H9 (cell line): Measurements from ENCODE around the gene TRIM54. TPM values are rescaled to one million over a fixed set of nuclear protein-coding genes. Genes with fewer than 3 reads are reported as not detected.

Experiments used
- DNase-seq: peaks from one replicate; pipeline ENCODE4 v3.0.0-alpha.2; 2017
- H2AFZ ChIP-seq: one replicate; pipeline ENCODE4 v1.6.1; 2013; ENCODE audit warnings: mild to moderate bottlenecking, low read length, control low read depth, moderate library complexity
- H2AK5ac ChIP-seq: 2 replicates; pipeline ENCODE4 v1.6.1; 2013; ENCODE audit warnings: low read length, control low read depth, mixed read lengths; ENCODE audit not compliant: insufficient read length
- H2BK120ac ChIP-seq: one replicate; pipeline ENCODE4 v1.6.1; 2013; ENCODE audit warnings: low read depth, mild to moderate bottlenecking, low read length, control low read depth, inconsistent platforms; ENCODE audit not compliant: poor library complexity, severe bottlenecking
- H2BK12ac ChIP-seq: 2 replicates; pipeline ENCODE4 v1.6.1; 2013; ENCODE audit warnings: low read length, control low read depth, mixed read lengths, low read depth; ENCODE audit not compliant: insufficient read length
- H2BK15ac ChIP-seq: 2 replicates; pipeline ENCODE4 v1.6.1; 2013; ENCODE audit warnings: low read depth, low read length, control low read depth
- H2BK20ac ChIP-seq: one replicate; pipeline ENCODE4 v1.6.1; 2013; ENCODE audit warnings: low read depth, mild to moderate bottlenecking, low read length, control low read depth, inconsistent platforms; ENCODE audit not compliant: poor library complexity, severe bottlenecking
- H2BK5ac ChIP-seq: 2 replicates; pipeline ENCODE4 v1.6.1; 2013; ENCODE audit warnings: low read length, control low read depth, mixed read lengths; ENCODE audit not compliant: insufficient read length
- H3K14ac ChIP-seq: 2 replicates; pipeline ENCODE4 v1.6.1; 2013; ENCODE audit warnings: low read length, control low read depth; ENCODE audit not compliant: insufficient read depth
- H3K18ac ChIP-seq: 2 replicates; pipeline ENCODE4 v1.6.1; 2013; ENCODE audit warnings: low read depth, mild to moderate bottlenecking, mixed read lengths, low read length, control low read depth; ENCODE audit not compliant: insufficient read length
- H3K23ac ChIP-seq: 2 replicates; pipeline ENCODE4 v1.6.1; 2013; ENCODE audit warnings: low read length, control low read depth, mixed read lengths, low read depth; ENCODE audit not compliant: insufficient read length
- H3K23me2 ChIP-seq: 2 replicates; pipeline ENCODE4 v1.6.1; 2013; ENCODE audit warnings: low read depth, mild to moderate bottlenecking, mixed read lengths, low read length, control low read depth; ENCODE audit not compliant: insufficient read length, poor library complexity, severe bottlenecking
- H3K27ac ChIP-seq: 2 replicates; pipeline ENCODE4 v1.5.1; 2013; ENCODE audit warnings: low read length, control low read depth, mixed read lengths, low read depth; ENCODE audit not compliant: insufficient read length
- H3K27me3 ChIP-seq: 2 replicates; pipeline ENCODE4 v1.6.1; 2013; ENCODE audit warnings: low read length, control low read depth, inconsistent platforms; ENCODE audit not compliant: insufficient read depth
- H3K4ac ChIP-seq: 2 replicates; pipeline ENCODE4 v1.6.1; 2013; ENCODE audit warnings: low read depth, mild to moderate bottlenecking, control low read depth, inconsistent platforms, low read length, moderate library complexity
- H3K4me1 ChIP-seq: 2 replicates; pipeline ENCODE4 v1.6.1; 2013; ENCODE audit warnings: low read length, control low read depth, inconsistent platforms; ENCODE audit not compliant: insufficient read depth
- H3K4me2 ChIP-seq: 2 replicates; pipeline ENCODE4 v1.6.1; 2013; ENCODE audit warnings: low read length, control low read depth, mixed read lengths; ENCODE audit not compliant: insufficient read length, insufficient read depth
- H3K56ac ChIP-seq: 2 replicates; pipeline ENCODE4 v1.6.1; 2013; ENCODE audit warnings: low read depth, mild to moderate bottlenecking, mixed read lengths, low read length, control low read depth; ENCODE audit not compliant: insufficient read length
- H3K79me1 ChIP-seq: 2 replicates; pipeline ENCODE4 v1.6.1; 2013; ENCODE audit warnings: low read depth, mild to moderate bottlenecking, moderate library complexity, low read length, control low read depth, inconsistent platforms; ENCODE audit not compliant: insufficient read depth, poor library complexity, severe bottlenecking
- H3K79me2 ChIP-seq: 2 replicates; pipeline ENCODE4 v1.6.1; 2013; ENCODE audit warnings: low read length, control low read depth, inconsistent platforms; ENCODE audit not compliant: insufficient read depth
- H3K9ac ChIP-seq: 2 replicates; pipeline ENCODE4 v1.6.1; 2013; ENCODE audit warnings: low read length, control low read depth, mixed read lengths; ENCODE audit not compliant: insufficient read length; ENCODE audit errors: extremely low read depth
- H3K9me3 ChIP-seq: one replicate; pipeline ENCODE4 v1.6.1; 2013; ENCODE audit warnings: low read depth, low read length, inconsistent platforms; ENCODE audit not compliant: control insufficient read depth
- H3T11ph ChIP-seq: one replicate; pipeline ENCODE4 v1.6.1; 2013; ENCODE audit warnings: mild to moderate bottlenecking, low read length, control low read depth, inconsistent platforms
- H4K20me1 ChIP-seq: one replicate; pipeline ENCODE4 v1.6.1; 2013; ENCODE audit not compliant: control insufficient read depth, insufficient read length, insufficient read depth
- H4K5ac ChIP-seq: 2 replicates; pipeline ENCODE4 v1.6.1; 2013; ENCODE audit warnings: low read depth, mild to moderate bottlenecking, mixed read lengths, low read length, control low read depth; ENCODE audit not compliant: insufficient read length
- H4K8ac ChIP-seq: replicated peaks from 2 replicates; pipeline ENCODE4 v1.6.1; 2013; ENCODE audit warnings: low read length, control low read depth, mixed read lengths, low read depth; ENCODE audit not compliant: insufficient read length
- H4K91ac ChIP-seq: 2 replicates; pipeline ENCODE4 v1.6.1; 2013; ENCODE audit warnings: low read depth, mild to moderate bottlenecking, moderate library complexity, mixed read lengths, low read length, control low read depth; ENCODE audit not compliant: insufficient read length
- H3K27ac Mint-ChIP-seq, 3 experiments: 2 replicates in 2 of 3; 3 replicates in 1 of 3; pipeline ENCODE4 v1.8.0; 2020 to 2021; ENCODE audit warnings: mixed read lengths in 3 of 3, mild to moderate bottlenecking in 1 of 3, moderate library complexity in 1 of 3
- H3K27me3 Mint-ChIP-seq: 2 replicates; pipeline ENCODE4 v1.8.0; 2021; ENCODE audit warnings: low read depth, mild to moderate bottlenecking, moderate library complexity, mixed read lengths
- H3K36me3 Mint-ChIP-seq, 3 experiments: 2 replicates in 2 of 3; 3 replicates in 1 of 3; pipeline ENCODE4 v1.8.0; 2020 to 2021; ENCODE audit warnings: low read depth in 3 of 3, mixed read lengths in 3 of 3; ENCODE audit not compliant: insufficient read depth in 1 of 3
- H3K4me1 Mint-ChIP-seq, 2 experiments: 2 replicates each; pipeline ENCODE4 v1.8.0; 2020; ENCODE audit warnings: mixed read lengths in 2 of 2
- H3K4me3 Mint-ChIP-seq, 2 experiments: 2 replicates in 1 of 2; 3 replicates in 1 of 2; pipeline ENCODE4 v1.8.0; 2020 to 2021; ENCODE audit warnings: mild to moderate bottlenecking in 2 of 2, mixed read lengths in 2 of 2, moderate library complexity in 1 of 2
- H3K9me3 Mint-ChIP-seq, 2 experiments: 2 replicates in 1 of 2; 3 replicates in 1 of 2; pipeline ENCODE4 v1.8.0; 2020; ENCODE audit warnings: mild to moderate bottlenecking in 2 of 2, mixed read lengths in 2 of 2, moderate library complexity in 1 of 2
- WGBS: extraction: QIAGEN DNeasy Blood & Tissue Kit; methylation state at CpG from one replicate; pipeline ENCODE4 v1.1.7; 2013; ENCODE audit warnings: missing lambda C conversion rate, low lambda C conversion rate, mixed read lengths; ENCODE audit not compliant: insufficient read length; ENCODE audit errors: extremely low coverage; 5-methylcytosine and 5-hydroxymethylcytosine counted together
- total RNA-seq: library from RNA; stranded (reverse); gene quantifications from 2 replicates; pipeline ENCODE4 v1.2.1, GENCODE V29; 2021
- TF ChIP-seq, protein P1 (sequence below): fragments of 200-600 bp; sonication (generic); conservative IDR thresholded peaks from 3 replicates; pipeline ENCODE4 v1.8.0; 2021; ENCODE audit warnings: antibody characterized with exemption, mild to moderate bottlenecking

Gene TRIM54
- total RNA-seq, 1 experiment from 2014 or later: 5.0 TPM

DNA sequence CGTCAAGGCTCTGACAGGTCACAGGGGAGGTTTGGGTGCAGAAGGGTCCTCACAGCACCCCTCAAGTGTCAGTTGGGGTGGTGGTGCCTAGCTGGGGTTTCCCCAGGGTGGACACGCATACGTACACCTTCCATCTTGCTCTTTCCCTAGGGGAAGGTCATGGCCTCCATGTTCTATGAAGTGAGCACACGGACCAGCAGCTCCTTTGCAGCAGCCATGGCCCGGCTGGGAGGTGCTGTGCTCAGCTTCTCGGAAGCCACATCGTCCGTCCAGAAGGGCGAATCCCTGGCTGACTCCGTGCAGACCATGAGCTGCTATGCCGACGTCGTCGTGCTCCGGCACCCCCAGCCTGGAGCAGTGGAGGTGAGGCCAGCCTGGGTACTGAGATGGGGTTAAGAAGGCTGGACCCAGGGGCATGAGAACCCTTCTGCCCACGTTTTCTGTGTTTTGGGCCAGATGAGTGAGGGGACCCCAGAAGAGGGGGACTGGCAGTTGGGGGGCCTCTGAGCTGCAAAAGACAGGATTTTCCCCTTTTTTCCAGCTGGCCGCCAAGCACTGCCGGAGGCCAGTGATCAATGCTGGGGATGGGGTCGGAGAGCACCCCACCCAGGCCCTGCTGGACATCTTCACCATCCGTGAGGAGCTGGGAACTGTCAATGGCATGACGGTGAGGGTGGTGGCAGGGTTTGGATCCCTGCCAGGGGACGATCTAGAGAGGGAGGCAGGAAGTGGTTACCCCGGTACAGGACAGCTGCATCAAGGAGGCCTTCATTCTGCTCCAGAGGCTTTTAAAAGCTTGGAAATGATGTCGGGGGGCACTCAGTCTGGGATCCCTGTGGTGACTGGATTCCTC is 40.2 kb upstream of the TRIM54 start:
- H3K4me1 ChIP-seq: no peaks in the 10 kb centered on the region
- no peak overlapping the region for H2BK15ac ChIP-seq
- H4K5ac ChIP-seq: no peak overlapping the region
- TF ChIP-seq, protein P1, sequence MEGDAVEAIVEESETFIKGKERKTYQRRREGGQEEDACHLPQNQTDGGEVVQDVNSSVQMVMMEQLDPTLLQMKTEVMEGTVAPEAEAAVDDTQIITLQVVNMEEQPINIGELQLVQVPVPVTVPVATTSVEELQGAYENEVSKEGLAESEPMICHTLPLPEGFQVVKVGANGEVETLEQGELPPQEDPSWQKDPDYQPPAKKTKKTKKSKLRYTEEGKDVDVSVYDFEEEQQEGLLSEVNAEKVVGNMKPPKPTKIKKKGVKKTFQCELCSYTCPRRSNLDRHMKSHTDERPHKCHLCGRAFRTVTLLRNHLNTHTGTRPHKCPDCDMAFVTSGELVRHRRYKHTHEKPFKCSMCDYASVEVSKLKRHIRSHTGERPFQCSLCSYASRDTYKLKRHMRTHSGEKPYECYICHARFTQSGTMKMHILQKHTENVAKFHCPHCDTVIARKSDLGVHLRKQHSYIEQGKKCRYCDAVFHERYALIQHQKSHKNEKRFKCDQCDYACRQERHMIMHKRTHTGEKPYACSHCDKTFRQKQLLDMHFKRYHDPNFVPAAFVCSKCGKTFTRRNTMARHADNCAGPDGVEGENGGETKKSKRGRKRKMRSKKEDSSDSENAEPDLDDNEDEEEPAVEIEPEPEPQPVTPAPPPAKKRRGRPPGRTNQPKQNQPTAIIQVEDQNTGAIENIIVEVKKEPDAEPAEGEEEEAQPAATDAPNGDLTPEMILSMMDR: no peak
- no peak overlapping the region for H3K27ac ChIP-seq
- H3K27me3 ChIP-seq: no peaks in the 10 kb centered on the region
- no peak overlapping the region for H4K91ac ChIP-seq
- no peak overlapping the region for H2AK5ac ChIP-seq
- Mint-ChIP-seq H3K36me3 (peaks cover 44 to 82% (median 74%) of the 10 kb centered on the region in 3 experiments), H3K4me3 (no peak overlapping the region), H3K27ac (no peak overlapping the region), H3K9me3 (no peaks in the 10 kb centered on the region), H3K27me3 (no peaks in the 10 kb centered on the region), H3K4me1 (no peaks in the 10 kb centered on the region)
- no peaks in the 10 kb centered on the region for H3K79me2 ChIP-seq
- H2BK5ac ChIP-seq: no peak overlapping the region
- WGBS: no CpG with 5 or more reads among the region's 24 CpGs
- H3K56ac ChIP-seq: no peak overlapping the region
- no peak for DNase-seq
- no peak overlapping the region for H2BK20ac ChIP-seq
- H3K9me3 ChIP-seq: no peaks in the 10 kb centered on the region
- H2AFZ ChIP-seq: no peak overlapping the region
- no peak overlapping the region for H3K18ac ChIP-seq
- no peak overlapping the region for H3K4me2 ChIP-seq
- H4K8ac ChIP-seq: no peak overlapping the region
- H3K9ac ChIP-seq: no peak overlapping the region
- H3T11ph ChIP-seq: no peak overlapping the region
- H2BK120ac ChIP-seq: no peak overlapping the region
- no peak overlapping the region for H3K23ac ChIP-seq
- H2BK12ac ChIP-seq: no peak overlapping the region
- no peak overlapping the region for H3K14ac ChIP-seq
- H4K20me1 ChIP-seq: no peaks in the 10 kb centered on the region
- no peak overlapping the region for H3K4ac ChIP-seq
- no peaks in the 10 kb centered on the region for H3K23me2 ChIP-seq
- no peaks in the 10 kb centered on the region for H3K79me1 ChIP-seq
